Mammary epithelial cell (primary cell): Measurements from ENCODE around the gene RNF207.

ENCODE experiments used
- CTCF ChIP-seq, 2 donors: IDR thresholded peaks in 1 of 2; conservative IDR thresholded peaks in 1 of 2; 2 replicates each; pipeline ENCODE4 v1.5.1; 2011 to 2012; ENCODE audit warnings: inconsistent platforms in 2 of 2, low read length in 2 of 2, mild to moderate bottlenecking in 2 of 2, control low read depth in 1 of 2, low read depth in 1 of 2; ENCODE audit not compliant: insufficient read depth in 1 of 2; ENCODE audit errors: extremely low read depth in 1 of 2
- EZH2 ChIP-seq: IDR thresholded peaks from 2 replicates; pipeline ENCODE4 v1.6.1; 2012; ENCODE audit warnings: low read length, inconsistent platforms, borderline replicate concordance

DNA sequence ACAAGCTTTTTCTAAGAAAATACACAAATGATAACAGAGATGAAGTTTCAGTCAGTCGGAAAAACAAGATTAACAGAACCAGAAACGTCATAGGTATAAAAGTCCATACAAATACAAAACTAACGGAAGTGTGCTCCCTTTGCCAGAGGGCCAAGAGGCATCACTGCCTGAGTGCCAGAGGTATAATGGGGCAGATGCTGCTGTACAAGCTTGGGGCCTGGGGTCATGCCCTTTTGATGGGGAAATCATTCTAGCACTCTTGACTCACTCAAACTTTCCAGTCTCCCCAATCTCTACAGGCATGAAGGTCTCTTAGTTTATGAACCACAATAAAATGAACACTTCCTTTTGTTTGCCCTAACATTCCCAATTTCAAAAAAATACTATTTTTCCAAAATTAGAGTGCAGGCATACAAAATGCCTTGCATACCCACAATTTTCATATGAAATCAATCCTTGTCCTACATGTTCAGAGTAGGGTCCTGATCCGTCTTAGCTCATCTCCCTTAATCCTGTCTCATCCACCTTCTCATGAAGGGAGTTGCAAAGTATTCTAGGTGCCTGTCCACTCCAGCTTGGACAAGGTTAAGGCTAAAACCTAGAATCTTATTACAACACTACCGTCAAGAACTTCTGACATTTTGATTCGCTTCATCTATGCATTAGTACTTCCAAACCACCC is 8.0 kb upstream of the RNF207 start:
- TF ChIP-seq CTCF (conservative IDR thresholded peaks at IDR 0.05 in 1 of 2, IDR thresholded peaks at IDR 0.05 in 1 of 2; ENCODE audit: extremely low read depth in 1 of 2, insufficient read depth in 1 of 2, low read depth in 1 of 2, low read length in 2 of 2) = no peak
- TF ChIP-seq EZH2 = no peak
